Gastrocnemius medialis (tissue), 4 donors: ENCODE measurements around the gene PLB1.

Experiments used
- CTCF ChIP-seq, 5 experiments: fragments of 450-650 bp in 3 of 5; fragments of 200-600 bp in 2 of 5; sonication (generic) in 2 of 5; IDR thresholded peaks in 4 of 5; conservative IDR thresholded peaks in 1 of 5; 1 replicate in 4 of 5; 2 replicates in 1 of 5; pipeline ENCODE4 v1.5.1; 2016 to 2019; ENCODE audit warnings: antibody characterized with exemption in 5 of 5, mild to moderate bottlenecking in 3 of 5, moderate library complexity in 3 of 5
- POLR2A ChIP-seq, 2 donors: fragments of 450-650 bp; IDR thresholded peaks; one replicate each; pipeline ENCODE4 v1.6.1; 2017; ENCODE audit warnings: antibody characterized with exemption in 2 of 2, mild to moderate bottlenecking in 2 of 2, moderate library complexity in 2 of 2

- TF ChIP-seq CTCF (IDR thresholded peaks at IDR 0.05 in 4 of 5, conservative IDR thresholded peaks at IDR 0.05 in 1 of 5) = no peak
- no peak for TF ChIP-seq POLR2A (IDR thresholded peaks at IDR 0.05)
These were observed 102.6 kb downstream of the PLB1 start for GRCh38 chr2:28598484-28598883.
